Esophagus (tissue), 2 donors: ENCODE data around the gene THRB. TPM values are rescaled to one million over a fixed set of nuclear protein-coding genes. Genes with fewer than 3 reads are reported as not detected.

ENCODE experiments used
- H3K27ac ChIP-seq, 2 donors: one replicate each; pipeline ENCODE4 v1.5.1; 2013; ENCODE audit warnings: low read depth in 2 of 2, mild to moderate bottlenecking in 2 of 2, inconsistent platforms in 1 of 2, low read length in 1 of 2, moderate library complexity in 1 of 2
- H3K27me3 ChIP-seq, 2 donors: one replicate each; pipeline ENCODE4 v1.6.1; 2013; ENCODE audit warnings: low read length in 2 of 2, control low read depth in 1 of 2, mild to moderate bottlenecking in 1 of 2; ENCODE audit not compliant: insufficient read depth in 2 of 2, control insufficient read depth in 1 of 2
- H3K36me3 ChIP-seq, 2 donors: one replicate each; pipeline ENCODE4 v1.6.1; 2013; ENCODE audit warnings: low read length in 1 of 2; ENCODE audit not compliant: control insufficient read depth in 2 of 2, insufficient read depth in 2 of 2
- H3K4me1 ChIP-seq, 2 donors: one replicate each; pipeline ENCODE4 v1.6.1; 2013; ENCODE audit warnings: low read length in 1 of 2; ENCODE audit not compliant: control insufficient read depth in 2 of 2, insufficient read depth in 2 of 2
- H3K4me3 ChIP-seq, 2 donors: one replicate each; pipeline ENCODE4 v1.5.1; 2013; ENCODE audit warnings: low read length in 2 of 2, mild to moderate bottlenecking in 2 of 2, low read depth in 1 of 2, moderate library complexity in 1 of 2
- H3K9me3 ChIP-seq, 2 donors: one replicate each; pipeline ENCODE4 v1.6.1; 2013; ENCODE audit warnings: mild to moderate bottlenecking in 2 of 2, low read depth in 1 of 2, low read length in 1 of 2, moderate library complexity in 1 of 2; ENCODE audit not compliant: control insufficient read depth in 2 of 2, insufficient read depth in 1 of 2
- WGBS, 2 donors: extraction: QIAGEN DNeasy Blood & Tissue Kit; methylation state at CpG; one replicate each; pipeline ENCODE4 v1.1.7; 2013; 5-methylcytosine and 5-hydroxymethylcytosine counted together
- polyA plus RNA-seq, 2 donors: library from polyadenylated mRNA; stranded (reverse); fragments of 200-250 nt; gene quantifications; one replicate each; pipeline ENCODE4 v1.2.3, GENCODE V29; 2013
- donor health status: healthy with polysubstance abuse.
- donor health status: Bipolar disorder and iron deficiency.

Gene THRB
- polyA plus RNA-seq, 2 donors, result 1.4 to 2.5 TPM

GRCh38 chr3:24389108-24390090, 105.3 kb downstream of the THRB start:
- H3K9me3 ChIP-seq, result no peaks in the 10 kb centered on the region
- WGBS, 2 donors, result 40 to 46% methylated on average over 6 of the region's 6 CpGs
- H3K4me1 ChIP-seq, result peaks cover 0 to 2% of the 10 kb centered on the region in 2 donors
- H3K36me3 ChIP-seq, result no peaks in the 10 kb centered on the region
- peak overlapping the region; percentile 8 to 15 for H3K27ac ChIP-seq
- no peaks in the 10 kb centered on the region for H3K27me3 ChIP-seq
- H3K4me3 ChIP-seq, result peak overlapping the region in 1 of 2 donors; percentile 24

- Histone ChIP-seq H3K36me3 (no peaks in the 10 kb centered on the region), H3K4me3 (no peak overlapping the region), H3K27me3 (no peaks in the 10 kb centered on the region), H3K27ac (no peak overlapping the region), H3K9me3 (no peaks in the 10 kb centered on the region), H3K4me1 (peaks cover 0 to 2% of the 10 kb centered on the region in 2 donors)
These were observed 106.0 kb downstream of the THRB start for GRCh38 chr3:24388611-24389010.

GRCh38 chr3:24388159-24388558, 106.5 kb downstream of the THRB start:
- Histone ChIP-seq H3K36me3 (no peaks in the 10 kb centered on the region), H3K9me3 (no peaks in the 10 kb centered on the region), H3K27me3 (no peaks in the 10 kb centered on the region), H3K27ac (no peak overlapping the region), H3K4me1 (peaks cover 0 to 2% of the 10 kb centered on the region in 2 donors), H3K4me3 (no peak overlapping the region)
- WGBS, 2 donors, result 89 to 91% methylated on average over 3 of the region's 3 CpGs

- no peak overlapping the region for H3K4me3 ChIP-seq
- peaks cover 0 to 2% of the 10 kb centered on the region in 2 donors for H3K4me1 ChIP-seq
- no peaks in the 10 kb centered on the region for H3K27me3 ChIP-seq
- H3K36me3 ChIP-seq, result no peaks in the 10 kb centered on the region
- H3K27ac ChIP-seq, result no peak overlapping the region
- 90 to 100% methylated on average over 1 of the region's 1 CpG for WGBS, 2 donors
- no peaks in the 10 kb centered on the region for H3K9me3 ChIP-seq
These were observed 107.2 kb downstream of the THRB start for GRCh38 chr3:24387493-24387892.

GRCh38 chr3:24387000-24387399, 107.7 kb downstream of the THRB start:
- no peaks in the 10 kb centered on the region for H3K36me3 ChIP-seq
- H3K4me3 ChIP-seq, result no peak overlapping the region
- peaks cover 0 to 2% of the 10 kb centered on the region in 2 donors for H3K4me1 ChIP-seq
- H3K27me3 ChIP-seq, result no peaks in the 10 kb centered on the region
- H3K9me3 ChIP-seq, result no peaks in the 10 kb centered on the region
- no peak overlapping the region for H3K27ac ChIP-seq

GRCh38 chr3:24386458-24386857, 108.2 kb downstream of the THRB start:
- Histone ChIP-seq H3K36me3 (no peaks in the 10 kb centered on the region), H3K4me1 (peaks cover 0 to 2% of the 10 kb centered on the region in 2 donors), H3K4me3 (no peak overlapping the region), H3K9me3 (no peaks in the 10 kb centered on the region), H3K27me3 (no peaks in the 10 kb centered on the region), H3K27ac (no peak overlapping the region)
- WGBS, 2 donors, result 85 to 86% methylated on average over 3 of the region's 3 CpGs

- H3K36me3 ChIP-seq, result no peaks in the 10 kb centered on the region
- H3K4me3 ChIP-seq, result no peak overlapping the region
- no peaks in the 10 kb centered on the region for H3K27me3 ChIP-seq
- H3K9me3 ChIP-seq, result no peaks in the 10 kb centered on the region
- no peak overlapping the region for H3K27ac ChIP-seq
- 83 to 85% methylated on average over 2 of the region's 2 CpGs for WGBS, 2 donors
- H3K4me1 ChIP-seq, result peaks cover 0 to 2% of the 10 kb centered on the region in 2 donors
These were observed 109.5 kb downstream of the THRB start for GRCh38 chr3:24385012-24385615.

GRCh38 chr3:24382647-24383046, 112.0 kb downstream of the THRB start:
- no peak overlapping the region for H3K27ac ChIP-seq

GRCh38 chr3:24379936-24380335, 114.7 kb downstream of the THRB start:
- H3K36me3 ChIP-seq, result no peaks in the 10 kb centered on the region
- no peaks in the 10 kb centered on the region for H3K9me3 ChIP-seq
- peaks cover 0 to 3% of the 10 kb centered on the region in 2 donors for H3K4me1 ChIP-seq
- no peaks in the 10 kb centered on the region for H3K27me3 ChIP-seq
- H3K4me3 ChIP-seq, result no peak overlapping the region
- H3K27ac ChIP-seq, result no peak overlapping the region

More at GRCh38 chr3:24382647-24383046, 112.0 kb downstream of the THRB start:
- no peaks in the 10 kb centered on the region for H3K9me3 ChIP-seq
- no peaks in the 10 kb centered on the region for H3K4me1 ChIP-seq
- H3K36me3 ChIP-seq, result no peaks in the 10 kb centered on the region
- no peaks in the 10 kb centered on the region for H3K27me3 ChIP-seq
- 97 to 99% methylated on average over 2 of the region's 2 CpGs for WGBS, 2 donors
- no peak overlapping the region for H3K4me3 ChIP-seq
